ENCODE measurements around the gene C10orf90. TPM values are rescaled to one million over a fixed set of nuclear protein-coding genes. Genes with fewer than 3 reads are reported as not detected.

C10orf90 gene
- total RNA-seq, 1 experiment from 2014 or later = not detected

DNA sequence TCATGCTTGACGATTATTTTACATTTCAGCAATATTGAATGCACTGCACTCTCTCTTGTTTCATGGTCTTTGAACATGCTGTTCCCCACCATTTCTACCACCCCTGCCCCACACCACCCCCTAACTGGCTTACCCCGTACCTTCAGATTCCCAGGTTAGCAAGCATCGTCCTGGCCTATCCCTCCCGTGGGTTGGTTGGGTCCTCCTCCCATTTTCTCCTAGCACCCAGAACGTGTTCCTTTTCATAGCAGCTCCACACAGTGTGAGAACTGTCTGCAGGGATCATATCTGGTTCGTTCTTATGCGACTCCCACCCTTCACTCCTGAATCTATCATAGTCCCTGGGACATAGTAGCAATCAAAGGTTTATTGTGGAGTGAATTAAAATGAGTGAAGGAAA, 48.6 kb downstream of the C10orf90 start:
- ChIA-PET CTCF (no interaction called here), POLR2A (no interaction called here)
- BruUV-seq (replicated peaks) = no TSS peak
- no peak overlapping the region for H3K4me3 Mint-ChIP-seq (ENCODE audit: unreplicated experiment)
- H3K36me3 Mint-ChIP-seq (ENCODE audit: insufficient read depth, unreplicated experiment) = no peaks in the 10 kb centered on the region
- H3K9me3 Mint-ChIP-seq (ENCODE audit: unreplicated experiment) = no peaks in the 10 kb centered on the region
- no peak for DNase-seq (ENCODE audit: unreplicated experiment)
- peaks cover 14% of the 10 kb centered on the region for H3K27me3 Mint-ChIP-seq (ENCODE audit: insufficient read depth, unreplicated experiment)
- peaks cover 6% of the 10 kb centered on the region for H3K4me1 Mint-ChIP-seq (ENCODE audit: insufficient read depth, unreplicated experiment)
- intact Hi-C loops (cut with micrococcal nuclease) = loop anchor here (2.0 kb wide), 1 partner anchor 19 kb away; no protein-coding TSS in a partner anchor
- no peak overlapping the region for H3K27ac Mint-ChIP-seq (ENCODE audit: low read depth, unreplicated experiment)
- TF ChIP-seq, protein P1, sequence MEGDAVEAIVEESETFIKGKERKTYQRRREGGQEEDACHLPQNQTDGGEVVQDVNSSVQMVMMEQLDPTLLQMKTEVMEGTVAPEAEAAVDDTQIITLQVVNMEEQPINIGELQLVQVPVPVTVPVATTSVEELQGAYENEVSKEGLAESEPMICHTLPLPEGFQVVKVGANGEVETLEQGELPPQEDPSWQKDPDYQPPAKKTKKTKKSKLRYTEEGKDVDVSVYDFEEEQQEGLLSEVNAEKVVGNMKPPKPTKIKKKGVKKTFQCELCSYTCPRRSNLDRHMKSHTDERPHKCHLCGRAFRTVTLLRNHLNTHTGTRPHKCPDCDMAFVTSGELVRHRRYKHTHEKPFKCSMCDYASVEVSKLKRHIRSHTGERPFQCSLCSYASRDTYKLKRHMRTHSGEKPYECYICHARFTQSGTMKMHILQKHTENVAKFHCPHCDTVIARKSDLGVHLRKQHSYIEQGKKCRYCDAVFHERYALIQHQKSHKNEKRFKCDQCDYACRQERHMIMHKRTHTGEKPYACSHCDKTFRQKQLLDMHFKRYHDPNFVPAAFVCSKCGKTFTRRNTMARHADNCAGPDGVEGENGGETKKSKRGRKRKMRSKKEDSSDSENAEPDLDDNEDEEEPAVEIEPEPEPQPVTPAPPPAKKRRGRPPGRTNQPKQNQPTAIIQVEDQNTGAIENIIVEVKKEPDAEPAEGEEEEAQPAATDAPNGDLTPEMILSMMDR (IDR thresholded peaks at IDR 0.05; ENCODE audit: unreplicated experiment) = no peak

DNA sequence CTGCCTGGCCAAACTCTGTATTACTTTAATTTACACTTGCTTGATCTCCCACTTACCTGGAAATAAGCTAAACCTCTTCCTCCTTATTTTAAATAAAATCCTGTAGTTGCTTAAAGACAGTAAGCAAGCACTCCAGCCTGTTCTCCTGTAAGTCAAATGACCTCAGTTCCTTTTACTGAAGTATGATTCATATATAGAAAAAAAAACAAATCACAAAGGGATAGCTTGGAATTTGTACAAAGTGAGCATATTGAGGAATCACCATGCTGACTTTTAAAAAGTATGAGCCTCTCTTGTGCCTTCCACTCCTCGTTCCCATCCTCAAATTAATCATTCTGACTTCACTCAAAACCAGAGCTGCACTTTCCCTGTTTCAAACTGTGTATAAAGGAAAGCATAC, 52.0 kb downstream of the C10orf90 start:
- TF ChIP-seq, protein P1 (IDR thresholded peaks at IDR 0.05; ENCODE audit: unreplicated experiment) = no peak
- Mint-ChIP-seq H3K27ac (ENCODE audit: low read depth, unreplicated experiment) (no peak overlapping the region), H3K27me3 (ENCODE audit: insufficient read depth, unreplicated experiment) (peaks cover 14% of the 10 kb centered on the region), H3K4me3 (ENCODE audit: unreplicated experiment) (no peak overlapping the region), H3K9me3 (ENCODE audit: unreplicated experiment) (no peaks in the 10 kb centered on the region), H3K4me1 (ENCODE audit: insufficient read depth, unreplicated experiment) (peaks cover 6% of the 10 kb centered on the region), H3K36me3 (ENCODE audit: insufficient read depth, unreplicated experiment) (peaks cover 1% of the 10 kb centered on the region)
- intact Hi-C loops (cut with micrococcal nuclease) = no loop called here
- no peak for DNase-seq (ENCODE audit: unreplicated experiment)
- BruUV-seq (replicated peaks) = no TSS peak
- ChIA-PET CTCF (no interaction called here), POLR2A (interaction anchor here (0.8 kb wide), 1 partner anchor 32 kb away, joined by 4 read pairs; no protein-coding TSS in a partner anchor)

DNA sequence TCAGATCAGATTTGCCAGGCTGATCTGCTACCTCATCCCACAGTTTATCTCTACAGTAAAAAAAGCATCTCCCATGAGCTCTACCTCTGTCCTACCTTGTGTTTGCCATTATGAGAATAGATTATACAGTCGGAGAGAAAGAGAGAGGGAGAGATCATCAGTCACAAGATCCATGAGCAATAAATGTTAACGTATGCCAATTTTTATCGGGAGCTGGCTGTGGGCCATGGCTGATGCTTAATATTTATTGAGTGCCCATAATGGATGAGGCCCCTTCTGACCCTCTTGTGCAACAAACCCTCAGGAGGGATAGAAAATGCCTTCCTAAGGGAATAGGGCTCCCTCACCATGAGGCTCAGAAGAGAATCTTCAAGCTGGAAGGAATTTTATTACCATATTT, 52.8 kb downstream of the C10orf90 start:
- CTCF ChIA-PET = no interaction called here
- peaks cover 6% of the 10 kb centered on the region for H3K4me1 Mint-ChIP-seq (ENCODE audit: insufficient read depth, unreplicated experiment)
- peaks cover 14% of the 10 kb centered on the region for H3K27me3 Mint-ChIP-seq (ENCODE audit: insufficient read depth, unreplicated experiment)
- H3K9me3 Mint-ChIP-seq (ENCODE audit: unreplicated experiment) = no peaks in the 10 kb centered on the region
- no peak for DNase-seq (ENCODE audit: unreplicated experiment)
- POLR2A ChIA-PET = no interaction called here
- TF ChIP-seq, protein P1 (IDR thresholded peaks at IDR 0.05; ENCODE audit: unreplicated experiment) = no peak
- H3K36me3 Mint-ChIP-seq (ENCODE audit: insufficient read depth, unreplicated experiment) = peaks cover 5% of the 10 kb centered on the region
- BruUV-seq (replicated peaks) = no TSS peak
- intact Hi-C loops (cut with micrococcal nuclease) = no loop called here
- H3K4me3 Mint-ChIP-seq (ENCODE audit: unreplicated experiment) = no peak overlapping the region
- no peak overlapping the region for H3K27ac Mint-ChIP-seq (ENCODE audit: low read depth, unreplicated experiment)

DNA sequence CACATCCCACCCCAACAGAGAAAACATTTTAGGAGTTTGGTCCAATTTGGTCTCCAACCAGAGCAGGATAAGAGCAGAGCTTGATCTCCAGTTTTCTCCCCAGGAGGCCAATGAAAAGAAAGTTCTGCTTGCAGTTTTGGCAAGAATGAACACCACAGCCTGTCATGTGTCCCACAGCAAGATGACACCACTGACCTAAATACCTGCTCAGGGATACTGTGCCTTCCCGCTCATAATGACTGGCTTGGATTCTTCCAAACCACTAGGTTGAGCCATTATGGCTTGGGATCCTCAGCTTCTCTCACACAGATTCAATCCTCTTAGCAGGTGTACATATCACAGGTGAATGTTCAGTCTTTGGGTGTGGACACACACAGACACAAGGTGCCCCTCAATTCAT, 53.3 kb downstream of the C10orf90 start:
- ChIA-PET POLR2A (no interaction called here), CTCF (no interaction called here)
- no TSS peak for BruUV-seq (replicated peaks)
- H3K27me3 Mint-ChIP-seq (ENCODE audit: insufficient read depth, unreplicated experiment) = peaks cover 11% of the 10 kb centered on the region
- H3K27ac Mint-ChIP-seq (ENCODE audit: low read depth, unreplicated experiment) = no peak overlapping the region
- intact Hi-C loops (cut with micrococcal nuclease) = no loop called here
- no peaks in the 10 kb centered on the region for H3K9me3 Mint-ChIP-seq (ENCODE audit: unreplicated experiment)
- no peak for DNase-seq (ENCODE audit: unreplicated experiment)
- TF ChIP-seq, protein P1 (IDR thresholded peaks at IDR 0.05; ENCODE audit: unreplicated experiment) = no peak
- peaks cover 5% of the 10 kb centered on the region for H3K36me3 Mint-ChIP-seq (ENCODE audit: insufficient read depth, unreplicated experiment)
- H3K4me1 Mint-ChIP-seq (ENCODE audit: insufficient read depth, unreplicated experiment) = peaks cover 6% of the 10 kb centered on the region
- H3K4me3 Mint-ChIP-seq (ENCODE audit: unreplicated experiment) = no peak overlapping the region
